AG08395 (cell line): ENCODE measurements around the gene RGS18.
"Not testable (repeated sequence)": the region's sequence is repeated elsewhere in the genome, so short reads cannot be mapped to it uniquely, and the experiment has no call there.

Source experiments
- DNase-seq: peaks from one replicate; pipeline ENCODE4 v3.0.0; 2012; ENCODE audit warnings: mixed read lengths, low spot score

Gene RGS18

DNA sequence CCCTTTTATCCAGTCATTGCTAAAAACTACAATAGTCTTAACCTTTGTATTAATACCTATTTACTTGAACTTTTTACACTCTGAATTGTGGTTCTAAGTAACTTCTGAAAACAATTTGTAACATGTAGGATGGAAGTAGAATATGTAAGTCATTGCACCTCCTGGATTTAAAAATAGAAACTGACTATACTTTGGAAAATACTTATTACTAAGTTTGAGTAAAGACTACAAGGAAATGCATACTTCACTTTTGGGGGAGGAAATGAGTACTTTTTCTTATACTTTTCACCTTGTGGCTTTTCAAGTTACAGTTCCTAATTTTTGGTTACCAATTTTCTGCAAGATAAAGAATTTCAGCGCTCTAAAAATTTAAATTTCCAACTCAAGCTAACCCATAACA lies 8.7 kb downstream of the RGS18 start:
- DNase-seq, result no peak

GRCh38 chr1:192167911-192168700 lies 9.8 kb downstream of the RGS18 start:
- no peak for DNase-seq

DNA sequence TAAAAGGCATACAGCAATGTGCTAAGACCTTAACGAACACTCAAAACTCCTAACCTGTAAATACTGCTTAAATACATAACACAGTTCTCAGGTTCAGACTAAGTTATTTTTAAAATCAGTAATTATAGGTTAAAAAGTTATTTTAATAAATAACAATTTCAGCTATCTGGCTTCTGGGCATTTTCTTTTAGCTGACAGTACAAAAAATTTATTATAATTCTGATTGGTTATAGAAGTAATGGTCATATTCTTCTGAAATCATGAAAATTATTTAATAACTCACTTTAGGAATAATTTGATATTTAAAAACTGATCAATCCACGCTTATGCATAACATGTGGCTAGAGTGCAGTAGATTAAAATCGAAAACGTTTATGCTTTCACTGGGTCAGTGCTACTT lies 10.7 kb downstream of the RGS18 start:
- DNase-seq, result no peak

- no peak for DNase-seq
Measured at GRCh38 chr1:192170196-192170984, 12.1 kb downstream of the RGS18 start.

DNA sequence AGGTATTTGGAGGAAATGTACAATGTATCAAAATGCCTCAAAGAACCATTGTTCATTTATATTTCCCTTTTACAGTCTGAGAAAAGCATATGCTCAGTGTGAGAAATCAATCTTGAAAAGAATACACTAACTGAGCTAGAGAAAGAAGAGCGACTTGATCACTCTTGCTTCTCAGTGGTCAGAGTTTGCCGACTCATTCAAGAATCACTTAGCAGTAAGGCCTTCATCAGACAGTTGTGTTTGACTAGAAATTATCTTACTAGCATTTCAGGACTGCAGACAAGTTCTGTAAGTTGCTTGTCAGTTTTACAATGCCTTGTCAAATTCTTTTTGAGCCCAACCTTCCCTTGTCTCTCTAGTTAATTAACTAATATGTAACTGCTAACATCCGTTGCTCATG lies 12.9 kb downstream of the RGS18 start:
- no peak for DNase-seq

GRCh38 chr1:192175971-192176370 lies 17.7 kb downstream of the RGS18 start:
- DNase-seq, result no peak

- no peak for DNase-seq
Measured at GRCh38 chr1:192183788-192184187, 25.5 kb downstream of the RGS18 start.

DNA sequence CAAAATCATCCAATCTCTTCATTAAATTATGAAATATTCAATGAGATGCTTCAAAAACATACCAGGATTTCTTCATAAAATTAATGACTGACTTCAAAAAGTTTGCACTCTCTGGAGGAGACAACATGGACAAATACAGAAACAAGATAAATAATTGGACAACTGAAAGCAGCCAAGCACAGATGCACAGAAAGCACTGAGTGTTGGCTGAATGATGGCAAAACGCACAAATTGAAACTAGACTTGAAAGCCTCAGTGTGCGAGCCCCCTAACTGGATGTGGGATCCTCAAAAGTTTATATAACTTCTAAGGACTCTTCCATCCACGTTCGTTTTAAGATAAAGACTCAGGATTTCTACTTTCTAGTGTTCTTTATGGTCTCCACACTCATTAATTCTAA lies 27.9 kb downstream of the RGS18 start:
- no peak for DNase-seq

DNA sequence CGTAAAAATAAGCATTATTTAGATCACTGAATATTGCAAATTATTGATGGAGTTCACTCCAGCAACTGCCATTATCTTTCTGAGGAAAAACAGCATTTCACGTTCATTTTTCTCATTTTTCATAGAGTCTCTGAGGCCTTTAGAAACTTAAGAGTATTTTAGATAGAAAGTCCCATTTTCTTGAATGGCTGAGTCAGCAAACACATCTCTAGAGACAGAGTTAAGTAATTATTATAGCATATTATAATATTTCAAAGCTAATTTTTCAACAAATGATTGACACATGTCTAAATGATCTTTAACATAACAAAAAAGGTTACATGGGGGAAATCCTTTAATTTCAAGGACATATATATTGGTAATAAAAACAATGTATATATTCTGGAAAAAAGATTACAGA lies 31.8 kb downstream of the RGS18 start:
- no peak for DNase-seq

GRCh38 chr1:192201303-192201702 lies 43.0 kb downstream of the RGS18 start:
- no peak for DNase-seq

GRCh38 chr1:192224396-192224795 lies 66.1 kb downstream of the RGS18 start:
- no peak for DNase-seq

DNA sequence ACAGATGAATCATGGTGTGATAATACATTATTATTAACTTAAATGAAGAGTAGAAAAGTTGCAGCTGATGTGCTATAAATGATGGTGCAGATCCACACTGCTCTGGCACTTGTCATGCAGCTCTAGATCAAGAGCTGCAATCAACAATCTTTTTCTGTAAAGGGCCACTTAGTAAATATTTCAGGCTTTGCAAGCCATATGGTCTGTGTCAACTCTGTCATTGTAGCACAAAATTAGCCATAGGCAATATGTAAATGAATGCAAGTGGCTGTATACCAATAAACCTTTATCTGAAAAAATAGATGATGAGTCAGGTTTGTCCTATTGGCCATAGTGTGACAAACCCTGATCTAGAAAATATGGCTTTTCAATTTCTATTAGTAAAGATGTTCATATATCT lies 66.6 kb downstream of the RGS18 start:
- no peak for DNase-seq

- no peak for DNase-seq
Measured at GRCh38 chr1:192225266-192225665, 67.0 kb downstream of the RGS18 start.

GRCh38 chr1:192225703-192226102 lies 67.4 kb downstream of the RGS18 start:
- no peak for DNase-seq

- no peak for DNase-seq
Measured at GRCh38 chr1:192227330-192227729, 69.1 kb downstream of the RGS18 start.

GRCh38 chr1:192227980-192228379 lies 69.7 kb downstream of the RGS18 start:
- not testable (repeated sequence) for DNase-seq

- no peak for DNase-seq
Measured at GRCh38 chr1:192232817-192233417, 74.7 kb downstream of the RGS18 start.

DNA sequence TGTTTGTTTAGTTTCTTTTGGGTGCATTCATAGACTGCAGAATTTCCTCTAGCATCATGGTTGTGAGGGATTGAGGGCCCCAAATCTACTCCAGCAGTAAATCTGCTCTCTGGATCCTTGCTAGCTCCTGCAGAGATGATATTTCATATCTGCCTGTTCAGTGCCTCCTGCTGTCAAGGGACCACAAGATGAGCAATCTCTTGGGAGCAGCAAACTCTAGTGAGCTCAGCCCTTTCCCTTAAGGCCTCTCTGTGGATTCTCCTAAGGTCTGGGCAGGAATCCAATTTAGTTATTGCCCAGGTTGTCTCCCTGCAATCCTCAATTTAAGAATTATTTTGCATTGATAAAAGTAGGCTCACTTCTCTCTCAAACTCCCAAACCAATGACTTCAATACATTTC lies 76.9 kb downstream of the RGS18 start:
- no peak for DNase-seq
